HG02759 (cell line): ENCODE results near the gene NCKAP5.

Source experiments
- ATAC-seq: cut with Tn5 transposase; IDR thresholded peaks from one replicate; pipeline ENCODE4 v1.9.1; 2021; ENCODE audit warnings: mild to moderate bottlenecking, moderate library complexity; ENCODE audit not compliant: unreplicated experiment

NCKAP5 gene

DNA sequence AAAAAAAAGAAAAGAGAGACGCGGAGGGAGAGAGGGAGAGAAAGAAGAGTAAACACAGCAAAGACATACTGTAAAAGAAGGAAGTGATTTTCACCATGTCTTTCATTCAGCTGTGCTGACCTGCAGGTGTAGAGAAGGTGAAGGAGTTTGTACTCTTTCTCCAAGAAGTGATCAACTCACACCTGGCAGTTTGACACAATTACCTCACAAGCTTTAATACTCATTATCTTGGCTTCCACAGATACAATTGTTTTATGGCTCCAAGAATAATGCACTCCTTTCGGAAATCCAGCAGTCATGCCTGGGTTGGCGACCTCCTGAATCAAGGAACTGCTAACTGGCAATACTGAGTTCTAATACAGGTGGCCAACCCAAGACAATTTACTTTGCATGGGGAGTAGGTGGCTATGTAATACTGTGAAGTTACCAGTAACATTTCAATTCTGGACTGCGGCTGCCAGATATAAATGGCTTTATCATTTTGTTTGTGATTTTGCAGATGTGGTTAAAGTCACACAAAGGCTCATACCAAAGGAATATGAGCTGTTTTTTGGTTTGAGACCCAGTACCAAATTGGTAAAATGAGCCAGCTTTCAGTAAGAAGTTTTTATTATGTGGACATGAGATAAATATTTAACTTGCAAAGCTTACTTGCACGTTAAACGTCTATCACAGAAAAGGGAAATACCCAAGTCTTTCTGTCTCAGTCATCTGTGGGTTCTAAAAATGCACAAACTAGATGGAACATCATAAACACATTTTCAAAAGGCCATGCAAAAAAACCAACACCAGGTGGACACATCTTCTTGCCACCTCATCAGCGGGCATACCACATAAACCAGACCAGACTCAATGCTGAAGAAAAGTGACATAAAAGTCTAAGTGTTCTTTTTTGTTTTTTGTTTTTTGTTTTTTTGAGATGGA lies 69.3 kb downstream of the NCKAP5 start:
- ATAC-seq: peak; percentile 76

DNA sequence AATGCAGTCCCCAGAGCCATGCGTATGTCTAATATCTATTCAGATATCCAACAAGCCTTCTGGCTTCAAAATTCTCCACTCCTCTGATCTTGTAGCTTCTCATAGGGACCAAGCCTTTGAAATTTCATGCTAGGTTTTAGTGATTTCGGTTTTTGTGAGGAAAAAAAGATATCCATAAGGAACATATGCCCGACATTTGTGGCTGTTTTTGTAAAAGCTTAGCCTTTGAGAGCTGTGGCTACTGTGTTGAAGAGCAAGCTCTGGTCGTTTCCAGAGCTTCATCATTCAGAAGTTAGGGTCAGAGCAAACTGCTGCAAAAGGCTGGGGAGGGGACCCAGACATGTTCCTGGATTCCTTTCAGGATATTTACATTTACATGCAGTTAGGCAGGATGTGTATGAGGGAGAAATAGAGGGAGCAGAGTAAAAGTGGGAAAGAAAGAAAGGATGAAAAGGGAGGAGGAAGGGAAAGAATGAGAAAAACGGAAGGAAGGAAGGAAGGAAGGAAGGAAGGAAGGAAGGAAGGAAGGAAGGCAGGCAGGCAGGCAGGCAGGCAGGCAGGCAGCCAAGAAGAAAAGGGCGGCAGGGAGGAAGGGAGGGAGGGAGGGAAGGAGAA lies 70.2 kb downstream of the NCKAP5 start:
- no peak for ATAC-seq

DNA sequence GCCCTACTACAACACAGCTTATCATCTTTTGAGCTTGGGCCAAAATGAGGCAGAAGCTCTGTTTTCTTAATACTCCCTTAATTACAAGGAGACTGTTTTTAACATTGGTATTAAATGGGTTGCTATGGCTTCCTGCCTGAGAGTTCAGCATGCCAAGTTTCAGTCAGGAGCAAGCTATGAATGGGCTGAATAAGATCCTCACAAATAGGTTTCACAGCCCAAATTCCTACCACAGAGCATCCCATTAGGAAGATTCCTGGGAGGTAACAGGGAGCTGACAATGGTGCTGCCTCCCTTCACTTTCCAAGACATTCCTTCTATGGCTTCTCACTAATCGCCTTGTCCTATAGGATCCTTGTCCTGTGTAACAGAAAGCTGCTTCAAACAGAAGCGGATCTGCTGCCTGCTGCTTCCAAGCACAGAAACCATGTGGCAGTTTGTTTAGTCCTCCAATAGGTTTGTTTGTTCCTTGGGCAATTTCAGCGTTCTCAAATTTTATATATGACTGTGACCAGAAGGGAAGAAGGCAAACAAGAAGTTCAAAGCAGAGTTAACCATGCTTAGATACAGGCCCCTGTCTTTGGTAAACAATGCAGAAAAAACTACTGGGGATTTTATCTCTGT lies 70.9 kb downstream of the NCKAP5 start:
- ATAC-seq: no peak

DNA sequence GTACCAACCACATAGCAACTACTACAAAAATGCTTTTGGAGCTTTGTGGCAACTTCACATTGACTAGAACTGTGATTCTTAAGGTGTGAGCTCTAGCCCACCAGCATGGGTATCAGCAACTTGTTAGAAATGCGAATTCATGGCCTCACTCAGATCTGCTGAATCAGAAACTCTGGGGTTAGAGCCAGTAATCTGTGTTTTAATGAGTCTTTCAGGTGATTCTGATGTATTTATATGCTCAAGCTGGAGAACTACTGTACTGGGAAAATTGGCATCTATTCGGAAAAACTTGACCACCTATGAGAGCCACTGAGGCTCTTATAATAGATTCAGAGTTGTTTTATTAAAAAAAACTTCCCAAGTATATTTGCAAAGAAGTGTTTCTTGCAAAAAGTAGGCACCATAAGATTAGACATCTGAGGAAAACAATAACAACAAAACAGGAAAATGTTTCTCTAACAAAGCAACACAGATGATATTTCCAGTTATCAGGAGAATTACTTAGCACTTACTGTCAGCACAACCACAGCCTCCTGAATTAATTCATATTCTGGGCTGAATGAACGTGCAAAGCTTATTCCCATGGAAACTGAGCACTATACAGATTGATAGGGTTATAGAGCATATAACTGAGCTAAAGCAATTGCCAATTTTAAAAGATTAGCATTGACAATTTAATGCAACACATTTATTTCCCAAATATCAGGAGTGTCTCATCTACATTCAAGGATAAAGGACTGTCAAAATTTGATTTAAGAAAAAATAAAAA lies 71.6 kb downstream of the NCKAP5 start:
- no peak for ATAC-seq

DNA sequence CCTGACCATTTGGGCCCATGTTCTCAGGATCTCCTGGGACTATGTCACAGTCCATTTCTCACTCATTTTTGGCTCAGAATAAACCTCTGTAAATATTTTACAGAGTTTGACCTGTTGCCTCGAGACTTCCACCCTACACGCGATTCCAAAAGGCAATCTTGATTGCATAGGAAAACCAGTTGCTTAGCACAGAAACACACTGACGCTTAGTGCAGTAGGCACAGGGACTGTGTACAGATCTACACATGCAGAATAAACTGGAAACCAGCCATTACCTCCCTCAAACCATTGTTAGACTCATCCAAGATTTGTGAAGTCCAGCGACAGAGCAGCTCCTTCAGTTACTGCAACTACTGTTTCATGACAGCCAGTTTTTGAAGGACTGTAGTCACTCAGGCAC lies 73.0 kb downstream of the NCKAP5 start:
- ATAC-seq: no peak

DNA sequence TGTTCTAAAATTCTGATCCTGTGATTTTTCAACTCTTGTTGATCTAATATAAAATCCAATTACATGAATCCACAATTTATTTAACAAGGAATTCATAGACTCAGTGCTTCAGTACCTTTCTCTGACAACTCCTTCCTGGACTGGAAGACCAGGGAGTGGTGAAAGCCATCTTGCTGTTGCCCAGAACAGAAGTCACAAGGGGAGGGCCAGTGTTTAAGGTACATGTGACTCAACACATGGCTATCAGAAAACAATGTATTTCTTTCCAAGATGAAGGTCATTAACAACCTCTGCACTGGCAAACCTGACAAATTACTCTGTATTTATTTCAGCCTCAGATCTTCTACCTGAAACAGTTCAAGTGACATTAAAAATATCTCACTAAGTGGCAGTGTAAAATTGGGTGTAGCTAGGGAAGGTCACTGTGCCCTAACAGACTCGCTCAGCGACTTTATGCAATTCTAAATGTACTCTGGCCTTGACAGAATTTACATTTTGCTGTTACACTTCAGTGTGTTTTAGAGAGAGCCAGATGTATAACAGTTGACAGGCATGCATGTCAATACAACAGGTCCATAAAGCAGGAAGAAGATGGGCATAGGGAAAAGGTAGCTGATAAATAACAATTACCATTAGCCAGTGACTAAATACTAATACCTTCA lies 75.4 kb downstream of the NCKAP5 start:
- ATAC-seq: no peak

DNA sequence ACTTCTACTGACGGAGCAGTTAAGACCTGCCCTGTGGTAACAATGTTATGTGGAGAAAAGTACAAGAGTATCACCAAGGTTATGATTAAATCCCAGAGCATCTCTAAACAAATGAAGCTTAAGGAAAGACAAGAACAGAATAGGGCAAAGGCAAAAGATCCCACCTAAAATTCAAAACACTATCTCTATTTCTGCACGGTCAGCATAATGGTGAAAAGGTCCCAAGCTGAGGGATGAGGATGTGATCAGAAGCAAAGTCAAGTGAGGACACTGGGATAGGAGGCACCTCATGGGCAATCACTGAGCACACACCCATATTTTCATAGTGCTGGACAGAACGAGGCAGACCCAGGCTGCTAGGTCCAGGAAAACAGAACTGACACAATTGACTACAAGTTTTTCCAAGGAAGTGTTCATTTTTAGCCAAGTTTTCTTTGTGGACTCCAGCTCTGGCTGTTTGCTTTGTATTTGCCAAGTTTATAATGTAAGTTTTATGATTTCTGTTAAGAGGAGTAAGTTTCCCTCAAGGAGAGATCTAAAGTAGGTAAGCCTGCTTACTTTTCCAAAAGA lies 77.8 kb downstream of the NCKAP5 start:
- no peak for ATAC-seq

DNA sequence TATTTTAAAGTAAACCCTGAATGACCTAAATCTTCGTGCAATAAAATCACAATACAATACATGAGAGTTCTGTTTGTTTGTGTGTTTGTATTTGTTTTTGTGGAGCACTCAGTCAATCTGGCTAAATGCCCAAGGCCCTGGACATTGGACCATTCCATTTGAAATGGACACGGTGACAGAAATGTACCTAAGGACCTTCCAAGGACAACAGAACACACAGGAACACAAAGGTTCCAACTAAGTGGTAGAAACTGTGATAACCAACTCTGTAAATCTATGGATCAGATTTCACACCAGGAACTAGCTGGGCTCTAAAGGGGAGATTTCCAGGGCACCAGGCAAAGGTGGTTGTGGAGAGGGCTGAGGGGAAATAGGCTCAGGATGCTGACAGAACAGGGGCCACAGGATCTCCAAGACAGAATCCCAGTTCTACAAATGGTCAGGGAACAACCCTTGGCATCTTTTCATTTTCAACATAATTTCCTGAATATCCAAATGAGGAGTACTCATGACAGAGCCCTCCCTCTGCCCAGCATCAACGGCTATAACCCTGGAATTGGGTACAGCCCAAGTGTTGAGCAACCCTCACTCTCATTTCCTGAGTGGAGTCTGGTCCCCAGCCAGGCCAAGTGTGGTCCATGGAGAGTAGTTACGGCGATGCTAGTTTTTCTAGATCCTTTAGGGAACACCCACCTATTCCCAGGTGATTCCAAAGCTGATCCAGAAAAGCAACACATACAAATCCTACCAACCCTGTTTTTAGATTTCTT lies 78.4 kb downstream of the NCKAP5 start:
- ATAC-seq: no peak

DNA sequence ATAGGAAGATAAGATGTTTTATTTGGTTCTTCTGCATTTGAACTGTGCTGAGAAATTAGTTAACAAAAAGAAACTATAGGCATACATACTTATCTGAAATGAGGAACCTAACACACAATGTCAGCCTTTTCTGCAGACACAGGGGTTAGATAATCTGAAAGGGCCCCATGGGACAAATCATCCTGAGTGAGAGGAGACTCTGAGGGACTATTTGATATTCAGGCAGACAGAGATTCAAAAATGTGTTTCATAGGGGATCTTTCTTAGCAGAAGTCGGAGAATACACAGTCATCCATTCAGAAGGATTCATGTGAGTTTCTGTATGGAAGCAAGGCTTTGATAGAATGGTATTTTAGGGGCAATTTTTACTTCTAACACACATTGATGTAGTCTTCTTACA lies 79.1 kb downstream of the NCKAP5 start:
- no peak for ATAC-seq

DNA sequence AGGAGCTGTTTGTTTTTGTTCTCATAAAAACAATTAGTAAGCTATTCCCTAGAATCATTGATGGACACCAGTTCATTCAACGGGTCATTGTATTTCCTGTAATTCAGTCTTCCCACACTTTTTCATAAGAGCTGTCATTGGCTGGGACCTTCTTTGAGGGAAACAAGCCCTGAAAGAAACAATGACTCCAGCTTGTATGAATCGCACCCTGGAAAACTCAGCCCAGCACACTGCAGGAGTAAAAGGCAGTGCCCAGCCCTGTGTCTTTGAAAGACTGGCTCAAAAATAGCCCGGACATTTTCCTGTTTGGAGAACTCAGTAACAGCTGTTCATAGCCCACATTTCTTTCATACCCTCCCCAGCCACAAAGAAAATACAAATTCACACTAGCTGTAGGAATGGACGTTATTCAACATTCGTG lies 81.5 kb downstream of the NCKAP5 start:
- ATAC-seq: no peak

DNA sequence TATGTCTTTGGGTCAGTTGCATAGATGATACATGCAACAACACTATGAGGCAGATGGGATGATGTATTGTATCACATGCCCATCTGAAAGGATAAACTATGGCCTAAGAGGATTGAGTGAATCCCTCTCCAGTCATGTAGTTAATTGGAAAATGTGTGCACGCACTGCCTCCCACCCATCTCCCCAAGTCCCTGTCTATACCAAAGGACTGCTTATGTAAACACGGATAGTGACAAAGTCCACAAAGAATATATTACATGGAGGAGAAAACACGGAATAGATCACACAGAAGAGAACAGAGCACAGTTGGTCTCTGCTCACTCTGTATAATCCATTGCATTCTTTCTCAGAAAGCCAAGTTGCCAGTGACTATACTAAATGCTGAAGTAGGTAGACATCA lies 82.4 kb downstream of the NCKAP5 start:
- ATAC-seq: no peak

DNA sequence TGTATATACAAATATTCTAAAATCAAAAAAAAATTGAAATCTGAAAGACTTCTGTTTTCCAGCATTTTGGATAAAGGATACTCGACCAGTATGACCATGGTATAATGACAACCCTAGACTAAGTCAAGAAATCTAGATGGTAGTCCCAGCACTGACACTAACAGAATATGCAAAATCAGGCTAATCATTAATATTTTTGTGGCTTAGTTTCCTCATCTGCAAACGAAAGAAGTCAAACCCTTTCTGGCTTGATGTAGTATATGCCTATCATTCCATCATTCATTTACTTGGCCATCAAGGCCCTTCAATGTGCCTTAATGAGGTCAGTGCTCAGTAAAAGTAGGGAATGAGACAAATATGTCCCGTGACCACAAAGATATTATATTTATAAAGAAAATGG lies 83.5 kb downstream of the NCKAP5 start:
- no peak for ATAC-seq

DNA sequence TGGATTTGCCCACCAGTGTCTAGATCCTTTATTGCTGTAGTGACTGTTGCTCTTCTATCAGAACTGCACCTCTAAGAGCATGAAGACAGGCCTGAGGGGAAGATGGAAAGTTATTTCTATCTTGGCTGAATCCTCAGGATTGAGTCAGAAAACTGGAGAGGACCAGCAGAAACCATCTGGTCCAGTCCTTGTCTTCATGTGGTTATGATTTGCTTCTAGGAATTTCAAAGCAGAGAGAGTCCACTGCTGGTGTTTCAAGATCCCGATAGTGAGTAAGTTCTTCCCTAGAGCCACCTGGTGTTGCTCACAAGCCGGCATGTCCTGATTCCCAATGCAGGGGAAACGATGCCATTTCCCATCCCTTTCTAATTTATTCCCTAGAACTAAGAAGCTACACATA lies 84.2 kb downstream of the NCKAP5 start:
- ATAC-seq: no peak

DNA sequence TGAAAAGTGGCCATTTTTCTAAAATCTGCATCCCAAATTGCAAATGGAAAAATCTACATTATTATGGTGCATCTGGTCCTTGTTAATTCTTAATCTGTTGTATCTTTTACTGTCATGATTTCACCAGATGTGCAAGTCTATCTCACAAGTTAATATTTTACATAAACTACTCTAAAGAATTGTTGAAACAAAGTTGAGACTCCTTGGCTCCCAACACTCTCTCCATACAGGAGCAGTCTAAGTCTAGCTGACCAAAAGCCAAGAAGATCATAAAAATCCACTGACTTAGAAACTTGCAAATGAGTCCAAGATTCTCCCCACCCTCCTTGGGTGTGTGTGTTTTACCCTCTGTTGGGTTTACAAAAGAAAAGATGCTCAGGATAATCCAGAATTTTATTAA lies 85.1 kb downstream of the NCKAP5 start:
- ATAC-seq: no peak

DNA sequence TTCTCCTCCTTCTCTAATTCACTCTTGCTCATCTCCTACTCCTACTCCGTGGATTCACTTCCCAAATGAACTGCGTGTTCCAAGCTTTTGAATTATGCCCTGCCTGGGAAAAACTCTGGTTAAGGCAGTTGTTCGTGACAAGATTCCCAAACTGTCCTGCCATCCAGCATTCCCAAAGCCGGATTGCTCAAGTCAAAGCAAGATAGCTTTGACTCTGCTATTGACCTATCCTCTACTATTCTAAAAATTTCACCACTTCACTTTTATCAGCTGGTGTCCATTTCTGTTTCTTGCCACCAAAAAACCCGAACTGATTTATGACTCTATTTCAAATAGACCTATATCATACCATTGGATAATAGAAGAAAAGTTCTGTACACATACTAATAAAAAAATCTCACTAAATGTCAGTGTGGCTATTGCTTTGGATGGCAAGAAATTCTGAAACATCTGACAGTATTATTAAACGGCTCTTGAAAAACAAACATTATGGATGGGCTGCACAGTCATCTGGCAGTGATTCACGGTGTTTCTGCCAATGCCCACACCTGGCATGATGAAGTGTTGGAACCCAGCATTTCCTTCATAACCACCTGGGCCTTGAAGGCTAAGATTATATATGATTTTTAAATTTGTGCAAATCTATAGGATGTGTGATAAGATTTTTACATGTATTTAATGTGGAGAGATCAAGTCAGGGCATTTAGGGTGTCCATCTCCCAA lies 87.4 kb downstream of the NCKAP5 start:
- ATAC-seq: no peak

DNA sequence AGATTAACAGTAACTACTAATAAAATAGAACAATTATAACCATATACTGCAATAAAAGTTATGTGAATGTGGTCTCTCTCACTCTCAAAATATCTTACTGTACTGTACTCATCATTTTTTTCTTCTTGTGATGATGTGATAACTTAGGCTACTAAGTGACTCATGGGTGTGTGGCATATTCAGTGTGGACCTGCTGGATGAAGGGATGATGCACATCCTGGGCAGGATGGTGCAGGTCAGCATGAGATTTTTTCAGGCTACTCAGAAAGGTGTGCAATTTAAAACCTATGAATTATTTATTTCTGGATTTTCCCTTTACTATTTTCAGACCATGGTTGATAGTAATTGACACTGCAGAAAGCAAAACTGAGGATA lies 90.7 kb downstream of the NCKAP5 start:
- no peak for ATAC-seq

DNA sequence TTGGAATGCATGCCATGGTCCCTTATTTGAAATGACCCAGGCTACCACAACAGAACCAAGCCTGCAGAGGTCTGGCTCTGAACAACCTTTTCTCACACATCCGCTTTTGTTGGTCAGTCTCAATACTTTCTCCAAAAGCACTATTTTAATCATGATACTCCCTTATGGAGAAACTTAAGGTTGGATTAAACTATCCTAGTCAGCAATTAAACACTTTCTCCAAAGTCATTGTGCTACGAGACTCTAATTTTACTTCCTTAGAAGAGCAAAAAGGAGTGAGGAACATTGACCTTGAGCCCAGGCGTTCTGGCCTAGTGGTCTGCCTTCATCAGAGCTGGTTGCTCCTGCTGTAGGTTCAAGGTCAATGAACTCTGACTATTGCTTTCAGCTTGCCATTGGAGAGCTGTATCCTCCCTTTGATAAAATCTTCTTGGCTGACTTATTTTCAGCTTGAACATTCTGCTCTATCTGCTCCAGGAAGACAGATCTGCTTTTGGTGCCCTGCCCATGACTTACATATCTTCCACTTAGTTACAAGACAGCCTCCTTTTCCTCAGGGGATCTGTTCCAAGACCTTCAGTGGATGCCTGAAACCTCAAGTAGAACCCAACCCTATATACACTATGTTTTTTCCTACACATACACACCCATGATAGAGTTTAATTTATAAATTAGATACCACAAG lies 91.2 kb downstream of the NCKAP5 start:
- ATAC-seq: no peak

DNA sequence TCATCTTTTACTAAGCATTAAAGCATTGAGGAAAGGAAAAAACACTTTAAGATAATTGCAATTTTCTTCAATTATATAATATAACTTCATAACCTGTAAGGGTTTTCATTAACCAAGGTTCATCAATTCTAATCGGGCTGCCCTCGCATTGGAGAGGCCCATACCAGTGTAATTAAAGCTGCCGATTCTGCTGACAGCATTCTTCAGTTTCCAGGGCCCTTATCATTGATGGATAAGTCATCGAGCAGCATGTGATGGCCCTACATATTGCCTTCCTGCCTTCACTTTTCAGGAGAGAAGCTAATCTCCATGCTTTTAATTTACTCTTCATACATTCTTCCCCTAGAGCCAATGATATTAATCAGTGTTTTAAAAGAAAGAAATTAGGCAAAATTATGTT lies 92.0 kb downstream of the NCKAP5 start:
- no peak for ATAC-seq
